Measurements from ENCODE around the gene KPNB1. TPM values are rescaled to one million over a fixed set of nuclear protein-coding genes. Genes with fewer than 3 reads are reported as not detected.

The KPNB1 gene
- total RNA-seq, 2 donors from 2014 or later = 665 to 1,039 TPM

- Mint-ChIP-seq H3K27me3 (no peaks in the 10 kb centered on the region), H3K4me1 (ENCODE audit: low read depth in 2 of 2) (peaks cover 38 to 43% of the 10 kb centered on the region in 2 donors), H3K9me3 (no peaks in the 10 kb centered on the region), H3K27ac (peak overlapping the region; percentile 81 to 92), H3K4me3 (peak overlapping the region; percentile 91), H3K36me3 (no peaks in the 10 kb centered on the region)
- DNase-seq (ENCODE audit: low spot score) (no peak), ATAC-seq (no peak)
Observed at GRCh38 chr17:47692137-47692894, 42.6 kb downstream of the KPNB1 start.

GRCh38 chr17:47692895-47693730, 43.4 kb downstream of the KPNB1 start:
- peak overlapping the region; percentile 91 for H3K4me3 Mint-ChIP-seq
- H3K4me1 Mint-ChIP-seq (ENCODE audit: low read depth in 2 of 2) = peaks cover 41 to 49% of the 10 kb centered on the region in 2 donors
- no peaks in the 10 kb centered on the region for H3K36me3 Mint-ChIP-seq
- ATAC-seq (no peak), DNase-seq (ENCODE audit: low spot score) (no peak)
- no peaks in the 10 kb centered on the region for H3K27me3 Mint-ChIP-seq
- H3K9me3 Mint-ChIP-seq = no peaks in the 10 kb centered on the region
- H3K27ac Mint-ChIP-seq = peak overlapping the region; percentile 81 to 92

- DNase-seq (ENCODE audit: low spot score) (peak; percentile 66), ATAC-seq (peak; percentile 40 to 45)
- Mint-ChIP-seq H3K27me3 (no peaks in the 10 kb centered on the region), H3K4me3 (peak within 1 kb of the TSS; percentile 96), H3K27ac (peak within 1 kb of the TSS; percentile 83 to 92), H3K36me3 (no peaks in the 10 kb centered on the region), H3K9me3 (no peaks in the 10 kb centered on the region), H3K4me1 (ENCODE audit: low read depth in 2 of 2) (peaks cover 49 to 57% of the 10 kb centered on the region in 2 donors)
Observed at GRCh38 chr17:47693731-47694580, 44.2 kb downstream of the KPNB1 start, which contains the start of gene TBKBP1. TBKBP1 (plus strand) TSS chr17:47694161; CDS start chr17:47696113, 1,952 bp downstream.

GRCh38 chr17:47694581-47695428, 45.1 kb downstream of the KPNB1 start:
- Mint-ChIP-seq H3K27me3 (no peaks in the 10 kb centered on the region), H3K4me1 (ENCODE audit: low read depth in 2 of 2) (peaks cover 58 to 65% of the 10 kb centered on the region in 2 donors), H3K9me3 (no peaks in the 10 kb centered on the region), H3K36me3 (no peaks in the 10 kb centered on the region), H3K27ac (peak overlapping the region; percentile 75 to 83), H3K4me3 (peak overlapping the region; percentile 96)
- DNase-seq (ENCODE audit: low spot score) (peak; percentile 72), ATAC-seq (peak; percentile 29 to 57)

GRCh38 chr17:47695429-47696376, 46.0 kb downstream of the KPNB1 start:
- no peak for ATAC-seq

GRCh38 chr17:47696717-47697642, 47.3 kb downstream of the KPNB1 start:
- ATAC-seq (no peak), DNase-seq (ENCODE audit: low spot score) (peak; percentile 54)
- peak overlapping the region; percentile 44 for H3K4me3 Mint-ChIP-seq
- no peaks in the 10 kb centered on the region for H3K27me3 Mint-ChIP-seq
- H3K9me3 Mint-ChIP-seq = no peaks in the 10 kb centered on the region
- H3K4me1 Mint-ChIP-seq (ENCODE audit: low read depth in 2 of 2) = peaks cover 62 to 67% of the 10 kb centered on the region in 2 donors
- no peaks in the 10 kb centered on the region for H3K36me3 Mint-ChIP-seq
- peak overlapping the region; percentile 30 to 47 for H3K27ac Mint-ChIP-seq

More at GRCh38 chr17:47695429-47696376, 46.0 kb downstream of the KPNB1 start:
- no peaks in the 10 kb centered on the region for H3K9me3 Mint-ChIP-seq
- no peak for DNase-seq (ENCODE audit: low spot score)
- peak overlapping the region; percentile 75 to 83 for H3K27ac Mint-ChIP-seq
- H3K27me3 Mint-ChIP-seq = no peaks in the 10 kb centered on the region
- no peaks in the 10 kb centered on the region for H3K36me3 Mint-ChIP-seq
- H3K4me1 Mint-ChIP-seq (ENCODE audit: low read depth in 2 of 2) = peaks cover 58 to 63% of the 10 kb centered on the region in 2 donors
- H3K4me3 Mint-ChIP-seq = peak overlapping the region; percentile 96

- H3K4me3 Mint-ChIP-seq = peak overlapping the region; percentile 85
Observed at GRCh38 chr17:47697906-47698711, 48.4 kb downstream of the KPNB1 start.

GRCh38 chr17:47698749-47699535, 49.2 kb downstream of the KPNB1 start:
- Mint-ChIP-seq H3K4me3 (peak overlapping the region; percentile 85), H3K4me1 (ENCODE audit: low read depth in 2 of 2) (peaks cover 61 to 66% of the 10 kb centered on the region in 2 donors)
- DNase-seq (ENCODE audit: low spot score) = peak; percentile 86

More at GRCh38 chr17:47697906-47698711, 48.4 kb downstream of the KPNB1 start:
- Mint-ChIP-seq H3K27me3 (no peaks in the 10 kb centered on the region), H3K36me3 (no peaks in the 10 kb centered on the region), H3K9me3 (no peaks in the 10 kb centered on the region), H3K4me1 (ENCODE audit: low read depth in 2 of 2) (peaks cover 58 to 63% of the 10 kb centered on the region in 2 donors), H3K27ac (peak overlapping the region; percentile 96 to 97)
- ATAC-seq (no peak), DNase-seq (ENCODE audit: low spot score) (peak; percentile 58)

GRCh38 chr17:47699536-47699840, 49.8 kb downstream of the KPNB1 start:
- Mint-ChIP-seq H3K27me3 (no peaks in the 10 kb centered on the region), H3K27ac (peak overlapping the region; percentile 96 to 97)

More at GRCh38 chr17:47698749-47699535, 49.2 kb downstream of the KPNB1 start:
- H3K9me3 Mint-ChIP-seq = no peaks in the 10 kb centered on the region
- no peaks in the 10 kb centered on the region for H3K36me3 Mint-ChIP-seq
- peak in 1 of 2 donors; percentile 21 for ATAC-seq
- peak overlapping the region; percentile 96 to 97 for H3K27ac Mint-ChIP-seq
- H3K27me3 Mint-ChIP-seq = no peaks in the 10 kb centered on the region

More at GRCh38 chr17:47699536-47699840, 49.8 kb downstream of the KPNB1 start:
- Mint-ChIP-seq H3K36me3 (no peaks in the 10 kb centered on the region), H3K4me1 (ENCODE audit: low read depth in 2 of 2) (peaks cover 66 to 72% of the 10 kb centered on the region in 2 donors), H3K4me3 (peak overlapping the region; percentile 85), H3K9me3 (no peaks in the 10 kb centered on the region)
- ATAC-seq = no peak
- no peak for DNase-seq (ENCODE audit: low spot score)
